GM23248 (cell line): ENCODE results near the gene OTOP3. TPM values are rescaled to one million over a fixed set of nuclear protein-coding genes. Genes with fewer than 3 reads are reported as not detected.

ENCODE experiments used
- DNase-seq: peaks from one replicate; pipeline ENCODE4 v3.0.0-alpha.2; 2015
- H2AFZ ChIP-seq: fragments of 200-600 bp; sonication (generic); 2 replicates; pipeline ENCODE4 v1.6.1; 2016; ENCODE audit warnings: antibody characterized with exemption
- H3F3A ChIP-seq: fragments of 200-600 bp; sonication (generic); 2 replicates; pipeline ENCODE4 v1.6.1; 2016; ENCODE audit warnings: mild to moderate bottlenecking, antibody characterized with exemption, mixed run types; ENCODE audit not compliant: insufficient read depth
- H3K27ac ChIP-seq: fragments of 200-600 bp; sonication (generic); 2 replicates; pipeline ENCODE4 v1.5.1; 2016; ENCODE audit warnings: mild to moderate bottlenecking
- H3K27me3 ChIP-seq: fragments of 200-600 bp; sonication (generic); replicated peaks from 2 replicates; pipeline ENCODE4 v1.6.1; 2016; ENCODE audit warnings: mild to moderate bottlenecking; ENCODE audit not compliant: insufficient read depth
- H3K36me3 ChIP-seq: fragments of 200-600 bp; sonication (generic); 2 replicates; pipeline ENCODE4 v1.6.1; 2016; ENCODE audit warnings: low read depth, mild to moderate bottlenecking
- H3K4me1 ChIP-seq: fragments of 200-600 bp; sonication (generic); 2 replicates; pipeline ENCODE4 v1.6.1; 2016; ENCODE audit warnings: mild to moderate bottlenecking; ENCODE audit not compliant: insufficient read depth
- H3K4me2 ChIP-seq: fragments of 200-600 bp; sonication (generic); one replicate; pipeline ENCODE4 v1.6.1; 2016; ENCODE audit warnings: mild to moderate bottlenecking; ENCODE audit not compliant: unreplicated experiment
- H3K4me3 ChIP-seq: fragments of 200-600 bp; sonication (generic); 2 replicates; pipeline ENCODE4 v1.5.1; 2016; ENCODE audit warnings: mild to moderate bottlenecking
- H3K79me2 ChIP-seq: fragments of 200-600 bp; sonication (generic); 2 replicates; pipeline ENCODE4 v1.6.1; 2016; ENCODE audit warnings: mild to moderate bottlenecking; ENCODE audit not compliant: insufficient read depth
- H3K9ac ChIP-seq: fragments of 200-600 bp; sonication (generic); 2 replicates; pipeline ENCODE4 v1.6.1; 2016; ENCODE audit warnings: mild to moderate bottlenecking
- H3K9me2 ChIP-seq: fragments of 200-600 bp; sonication (generic); 2 replicates; pipeline ENCODE4 v1.6.1; 2016; ENCODE audit warnings: mixed run types, mild to moderate bottlenecking, moderate library complexity; ENCODE audit not compliant: insufficient read depth
- H3K9me3 ChIP-seq: fragments of 200-600 bp; sonication (generic); one replicate; pipeline ENCODE4 v1.6.1; 2017; ENCODE audit warnings: low read depth
- H4K20me1 ChIP-seq: fragments of 200-600 bp; sonication (generic); 2 replicates; pipeline ENCODE4 v1.6.0; 2016; ENCODE audit not compliant: insufficient read depth
- EZH2 ChIP-seq: fragments of 200-600 bp; sonication (generic); IDR thresholded peaks from 2 replicates; pipeline ENCODE4 v1.6.1; 2018; ENCODE audit warnings: antibody characterized with exemption, mild to moderate bottlenecking; ENCODE audit not compliant: insufficient read depth, poor library complexity, severe bottlenecking
- EZH2phosphoT487 ChIP-seq: fragments of 200-600 bp; sonication (generic); IDR thresholded peaks from 2 replicates; pipeline ENCODE4 v1.6.1; 2018; ENCODE audit warnings: antibody characterized with exemption, moderate library complexity, mild to moderate bottlenecking, low read depth; ENCODE audit not compliant: insufficient read depth
- WGBS, 2 experiments: methylation state at CpG; one replicate each; pipeline ENCODE4 v1.1.6; 2015 to 2017; ENCODE audit warnings: low lambda C conversion rate in 2 of 2, low coverage in 1 of 2; ENCODE audit errors: missing lambda C conversion rate in 2 of 2; 5-methylcytosine and 5-hydroxymethylcytosine counted together
- in situ Hi-C: fragments of 300-500 bp; cut with MboI; formaldehyde crosslinking; loops from 2 replicates; pipeline ENCODE4 v1.15.0; 2020
- polyA plus RNA-seq: library from polyadenylated mRNA; unstranded; fragments of >200 nt; fragmentation: Nextera tagmentation; extraction: Ambion mirVana; gene quantifications from 2 replicates; pipeline ENCODE4 v1.2.1, GENCODE V29; 2016
- total RNA-seq: library from RNA; depleted of rRNA; stranded (reverse); fragments of >200 nt; shearing (Covaris generic); gene quantifications from 2 replicates; pipeline ENCODE4 v1.2.3, GENCODE V29; 2014; rRNA removed

OTOP3 gene
- total and polyA plus RNA-seq, 2 experiments from 2014 or later, result not detected

- H4K20me1 ChIP-seq, result peaks cover 3% of the 10 kb centered on the region; the same call in 1 of the 2 replicates
- peaks cover 17% of the 10 kb centered on the region for H3K4me1 ChIP-seq
- H3K27me3 ChIP-seq, result no peaks in the 10 kb centered on the region
- no peak overlapping the region for H3K4me3 ChIP-seq
- DNase-seq, result no peak
- H2AFZ ChIP-seq, result no peak overlapping the region
- no peak overlapping the region for H3K4me2 ChIP-seq
- TF ChIP-seq EZH2, result no peak
- no peak for TF ChIP-seq EZH2phosphoT487
- WGBS, 2 experiments, result 59 to 63% methylated on average over 4 of the region's 4 CpGs
- no peaks in the 10 kb centered on the region for H3K9me2 ChIP-seq
- H3K79me2 ChIP-seq, result peaks cover 50% of the 10 kb centered on the region
- no peaks in the 10 kb centered on the region for H3K9me3 ChIP-seq
- in situ Hi-C loops, result no loop called here
- H3F3A ChIP-seq, result peaks cover 15% of the 10 kb centered on the region
- no peak overlapping the region for H3K9ac ChIP-seq
- peaks cover 3% of the 10 kb centered on the region; the same call in 1 of the 2 replicates for H3K36me3 ChIP-seq
- no peak overlapping the region for H3K27ac ChIP-seq
These were observed 63.8 kb downstream of the OTOP3 start for GRCh38 chr17:74999523-74999922.

Other genes starting within 250 kb of the OTOP3 start
- not detected in 2 replicates for gene CD300LF, start 223.0 kb upstream of the OTOP3 start, total RNA-seq
- gene CD300LF, start 223.0 kb upstream of the OTOP3 start, polyA plus RNA-seq, result not detected in 2 replicates
- 0.11 TPM in 1 of 2 replicates, not detected in the other for gene RAB37, start 198.6 kb upstream of the OTOP3 start, total RNA-seq
- gene RAB37, start 198.6 kb upstream of the OTOP3 start, polyA plus RNA-seq, result not detected in 2 replicates
- 6.6 and 8.0 TPM in 2 replicates for gene NHERF1, start 187.3 kb upstream of the OTOP3 start, total RNA-seq
- 9.1 and 9.4 TPM in 2 replicates for gene NHERF1, start 187.3 kb upstream of the OTOP3 start, polyA plus RNA-seq
- 23.6 and 26.4 TPM in 2 replicates for gene NAT9, start 159.6 kb upstream of the OTOP3 start, total RNA-seq
- 31.0 and 34.6 TPM in 2 replicates for gene NAT9, start 159.6 kb upstream of the OTOP3 start, polyA plus RNA-seq
- not detected in 2 replicates for gene GRIN2C, start 76.0 kb upstream of the OTOP3 start, total RNA-seq
- not detected in 2 replicates for gene GRIN2C, start 76.0 kb upstream of the OTOP3 start, polyA plus RNA-seq
- gene FDXR, start 62.9 kb upstream of the OTOP3 start, total RNA-seq, result 19.0 and 21.2 TPM in 2 replicates
- 14.2 and 15.3 TPM in 2 replicates for gene FDXR, start 62.9 kb upstream of the OTOP3 start, polyA plus RNA-seq
- gene FADS6, start 42.3 kb upstream of the OTOP3 start, total RNA-seq, result not detected in 2 replicates
- not detected in 2 replicates for gene FADS6, start 42.3 kb upstream of the OTOP3 start, polyA plus RNA-seq
- not detected in 2 replicates for gene USH1G, start 12.6 kb upstream of the OTOP3 start, total RNA-seq
- gene USH1G, start 12.6 kb upstream of the OTOP3 start, polyA plus RNA-seq, result not detected in 2 replicates
- not detected in 2 replicates for gene OTOP2, start 11.6 kb upstream of the OTOP3 start, total RNA-seq
- gene OTOP2, start 11.6 kb upstream of the OTOP3 start, polyA plus RNA-seq, result not detected in 2 replicates
- gene HID1, start 36.9 kb downstream of the OTOP3 start, total RNA-seq, result not detected in 2 replicates
- not detected in 2 replicates for gene HID1, start 36.9 kb downstream of the OTOP3 start, polyA plus RNA-seq
- 23.9 and 31.4 TPM in 2 replicates for gene CDR2L, start 51.7 kb downstream of the OTOP3 start, total RNA-seq
- gene CDR2L, start 51.7 kb downstream of the OTOP3 start, polyA plus RNA-seq, result 18.0 and 18.4 TPM in 2 replicates
- 35.6 and 52.4 TPM in 2 replicates for gene MRPL58, start 76.8 kb downstream of the OTOP3 start, total RNA-seq
- 41.5 TPM in 2 replicates for gene MRPL58, start 76.8 kb downstream of the OTOP3 start, polyA plus RNA-seq
- 215 and 287 TPM in 2 replicates for gene ATP5PD, start 111.1 kb downstream of the OTOP3 start, total RNA-seq
- gene ATP5PD, start 111.1 kb downstream of the OTOP3 start, polyA plus RNA-seq, result 511 and 522 TPM in 2 replicates
- 19.9 and 25.5 TPM in 2 replicates for gene KCTD2, start 111.3 kb downstream of the OTOP3 start, total RNA-seq
- gene KCTD2, start 111.3 kb downstream of the OTOP3 start, polyA plus RNA-seq, result 6.5 and 7.7 TPM in 2 replicates
- gene SLC16A5, start 152.1 kb downstream of the OTOP3 start, total RNA-seq, result 10.6 and 11.1 TPM in 2 replicates
- 4.8 and 5.4 TPM in 2 replicates for gene SLC16A5, start 152.1 kb downstream of the OTOP3 start, polyA plus RNA-seq
- gene ARMC7, start 174.1 kb downstream of the OTOP3 start, total RNA-seq, result 1.3 and 3.8 TPM in 2 replicates
- gene ARMC7, start 174.1 kb downstream of the OTOP3 start, polyA plus RNA-seq, result 9.8 and 11.3 TPM in 2 replicates
- 51.5 and 60.8 TPM in 2 replicates for gene NT5C, start 195.8 kb downstream of the OTOP3 start, total RNA-seq
- 66.5 and 67.9 TPM in 2 replicates for gene NT5C, start 195.8 kb downstream of the OTOP3 start, polyA plus RNA-seq
- gene JPT1, start 218.6 kb downstream of the OTOP3 start, total RNA-seq, result 54.0 and 59.8 TPM in 2 replicates
- gene JPT1, start 218.6 kb downstream of the OTOP3 start, polyA plus RNA-seq, result 199 TPM in 2 replicates
- 70.8 and 86.5 TPM in 2 replicates for gene SUMO2, start 247.1 kb downstream of the OTOP3 start, total RNA-seq
- 465 and 472 TPM in 2 replicates for gene SUMO2, start 247.1 kb downstream of the OTOP3 start, polyA plus RNA-seq